Fibroblast of lung (primary cell): ENCODE results near the gene EPS8L2.

Experiments used
- EZH2 ChIP-seq: IDR thresholded peaks from 2 replicates; pipeline ENCODE4 v1.5.1; 2012; ENCODE audit warnings: low read length, control low read depth, mild to moderate bottlenecking; ENCODE audit errors: missing control alignments
- TF ChIP-seq, protein P1 (sequence below), 2 donors: IDR thresholded peaks in 1 of 2; conservative IDR thresholded peaks in 1 of 2; 1 replicate in 1 of 2; 2 replicates in 1 of 2; pipeline ENCODE4 v1.5.1; 2011 to 2012; ENCODE audit warnings: low read length in 2 of 2, control low read depth in 1 of 2, inconsistent platforms in 1 of 2, low read depth in 1 of 2, mild to moderate bottlenecking in 1 of 2

DNA sequence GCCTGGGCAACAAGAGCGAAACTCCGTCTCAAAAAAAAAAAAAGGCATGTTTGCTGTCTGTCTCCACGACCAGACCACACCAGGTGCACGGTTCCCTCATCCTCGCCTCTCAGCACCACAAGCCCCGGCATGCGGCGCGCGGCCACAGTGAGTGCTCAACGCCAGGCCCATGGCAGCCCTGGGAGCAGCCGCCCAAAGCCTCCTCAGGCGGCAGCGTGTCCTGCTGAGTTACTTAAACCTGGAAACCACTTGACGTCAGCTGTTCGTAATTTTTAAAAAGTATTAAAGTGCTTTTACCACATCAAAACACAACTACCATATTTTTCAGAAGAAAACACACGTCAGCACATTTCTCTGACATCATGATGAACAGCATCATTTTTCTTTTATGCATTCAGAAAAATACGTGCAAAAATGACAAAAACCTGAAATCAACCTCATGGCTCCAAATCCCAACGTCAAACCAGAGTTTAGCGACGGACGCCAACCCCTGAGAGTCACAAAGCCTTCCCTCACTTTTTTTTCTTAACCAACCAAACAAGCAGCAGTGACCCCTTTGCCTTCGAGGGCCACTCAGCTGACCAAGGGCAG, 13.1 kb upstream of the EPS8L2 start:
- TF ChIP-seq, protein P1, sequence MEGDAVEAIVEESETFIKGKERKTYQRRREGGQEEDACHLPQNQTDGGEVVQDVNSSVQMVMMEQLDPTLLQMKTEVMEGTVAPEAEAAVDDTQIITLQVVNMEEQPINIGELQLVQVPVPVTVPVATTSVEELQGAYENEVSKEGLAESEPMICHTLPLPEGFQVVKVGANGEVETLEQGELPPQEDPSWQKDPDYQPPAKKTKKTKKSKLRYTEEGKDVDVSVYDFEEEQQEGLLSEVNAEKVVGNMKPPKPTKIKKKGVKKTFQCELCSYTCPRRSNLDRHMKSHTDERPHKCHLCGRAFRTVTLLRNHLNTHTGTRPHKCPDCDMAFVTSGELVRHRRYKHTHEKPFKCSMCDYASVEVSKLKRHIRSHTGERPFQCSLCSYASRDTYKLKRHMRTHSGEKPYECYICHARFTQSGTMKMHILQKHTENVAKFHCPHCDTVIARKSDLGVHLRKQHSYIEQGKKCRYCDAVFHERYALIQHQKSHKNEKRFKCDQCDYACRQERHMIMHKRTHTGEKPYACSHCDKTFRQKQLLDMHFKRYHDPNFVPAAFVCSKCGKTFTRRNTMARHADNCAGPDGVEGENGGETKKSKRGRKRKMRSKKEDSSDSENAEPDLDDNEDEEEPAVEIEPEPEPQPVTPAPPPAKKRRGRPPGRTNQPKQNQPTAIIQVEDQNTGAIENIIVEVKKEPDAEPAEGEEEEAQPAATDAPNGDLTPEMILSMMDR (conservative IDR thresholded peaks at IDR 0.05 in 1 of 2, IDR thresholded peaks at IDR 0.05 in 1 of 2; ENCODE audit: low read depth in 1 of 2, low read length in 2 of 2), result no peak
- TF ChIP-seq EZH2, result no peak
